ENCODE measurements around the gene MOK. TPM values are rescaled to one million over a fixed set of nuclear protein-coding genes. Genes with fewer than 3 reads are reported as not detected.

The MOK gene
- total RNA-seq, 1 experiment from 2014 or later, result 2.0 TPM

GRCh38 chr14:102229071-102229738 lies 75.8 kb downstream of the MOK start:
- DNase-seq (ENCODE audit: low spot score) (no peak), ATAC-seq (no peak)
- ChIA-PET CTCF (interaction anchor here (2.0 kb wide), 1 partner anchor 85 kb away, joined by 5 read pairs; no protein-coding TSS in a partner anchor), POLR2A (no interaction called here)
- H3K4me3 Mint-ChIP-seq, result no peak overlapping the region
- H3K36me3 Mint-ChIP-seq, result peaks cover 6% of the 10 kb centered on the region; the same call in 1 of the 2 replicates
- H3K4me1 Mint-ChIP-seq, result no peaks in the 10 kb centered on the region
- H3K27ac Mint-ChIP-seq, result no peak overlapping the region; the same call in 1 of the 2 replicates
- TF ChIP-seq ZNF671 (CRISPR knock-in tag; IDR thresholded peaks at IDR 0.05) (no peak), TCF7 (CRISPR knock-in tag; IDR thresholded peaks at IDR 0.05; ENCODE audit: low read depth) (no peak), MLX (CRISPR knock-in tag; IDR thresholded peaks at IDR 0.05) (no peak), NFE2L1 (CRISPR knock-in tag; IDR thresholded peaks at IDR 0.05) (no peak), ARID4B (CRISPR knock-in tag; IDR thresholded peaks at IDR 0.05; ENCODE audit: borderline replicate concordance) (no peak), ZSCAN18 (CRISPR knock-in tag; IDR thresholded peaks at IDR 0.05) (no peak), NR2C2 (CRISPR knock-in tag; IDR thresholded peaks at IDR 0.05) (no peak), SMAD4 (CRISPR knock-in tag; IDR thresholded peaks at IDR 0.05) (no peak), SOX15 (CRISPR knock-in tag; IDR thresholded peaks at IDR 0.05) (no peak), ZNF317 (CRISPR knock-in tag; IDR thresholded peaks at IDR 0.05; ENCODE audit: borderline replicate concordance, low read depth) (no peak), NR3C1 (CRISPR knock-in tag; conservative IDR thresholded peaks at IDR 0.05; ENCODE audit: low read depth) (no peak), SP1 (CRISPR knock-in tag; conservative IDR thresholded peaks at IDR 0.05) (no peak), ELF4 (CRISPR knock-in tag; IDR thresholded peaks at IDR 0.05; ENCODE audit: low read depth) (no peak), E2F5 (CRISPR knock-in tag; IDR thresholded peaks at IDR 0.05) (no peak), FOXK1 (CRISPR knock-in tag; IDR thresholded peaks at IDR 0.05) (no peak)
- TF ChIP-seq, protein P1, sequence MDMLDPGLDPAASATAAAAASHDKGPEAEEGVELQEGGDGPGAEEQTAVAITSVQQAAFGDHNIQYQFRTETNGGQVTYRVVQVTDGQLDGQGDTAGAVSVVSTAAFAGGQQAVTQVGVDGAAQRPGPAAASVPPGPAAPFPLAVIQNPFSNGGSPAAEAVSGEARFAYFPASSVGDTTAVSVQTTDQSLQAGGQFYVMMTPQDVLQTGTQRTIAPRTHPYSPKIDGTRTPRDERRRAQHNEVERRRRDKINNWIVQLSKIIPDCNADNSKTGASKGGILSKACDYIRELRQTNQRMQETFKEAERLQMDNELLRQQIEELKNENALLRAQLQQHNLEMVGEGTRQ (CRISPR knock-in tag; IDR thresholded peaks at IDR 0.05), result no peak
- TF ChIP-seq, protein P2, sequence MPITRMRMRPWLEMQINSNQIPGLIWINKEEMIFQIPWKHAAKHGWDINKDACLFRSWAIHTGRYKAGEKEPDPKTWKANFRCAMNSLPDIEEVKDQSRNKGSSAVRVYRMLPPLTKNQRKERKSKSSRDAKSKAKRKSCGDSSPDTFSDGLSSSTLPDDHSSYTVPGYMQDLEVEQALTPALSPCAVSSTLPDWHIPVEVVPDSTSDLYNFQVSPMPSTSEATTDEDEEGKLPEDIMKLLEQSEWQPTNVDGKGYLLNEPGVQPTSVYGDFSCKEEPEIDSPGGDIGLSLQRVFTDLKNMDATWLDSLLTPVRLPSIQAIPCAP (CRISPR knock-in tag; IDR thresholded peaks at IDR 0.05), result no peak
- no peaks in the 10 kb centered on the region for H3K9me3 Mint-ChIP-seq
- H3K27me3 Mint-ChIP-seq (ENCODE audit: low read depth), result no peaks in the 10 kb centered on the region

All from WTC11 (cell line).